GM18861 (cell line): ENCODE results near the gene CEL.
A peak's percentile ranks its signal among the peaks of the same experiment; 100 is the strongest.

Experiments used
- ATAC-seq: cut with Tn5 transposase; IDR thresholded peaks from one replicate; pipeline ENCODE4 v1.9.1; 2021; ENCODE audit not compliant: unreplicated experiment

Gene CEL

GRCh38 chr9:133114886-133115603, 53.3 kb downstream of the CEL start:
- ATAC-seq = no peak

- peak; percentile 49 for ATAC-seq
Observed at GRCh38 chr9:133115604-133116345, 54.0 kb downstream of the CEL start.

DNA sequence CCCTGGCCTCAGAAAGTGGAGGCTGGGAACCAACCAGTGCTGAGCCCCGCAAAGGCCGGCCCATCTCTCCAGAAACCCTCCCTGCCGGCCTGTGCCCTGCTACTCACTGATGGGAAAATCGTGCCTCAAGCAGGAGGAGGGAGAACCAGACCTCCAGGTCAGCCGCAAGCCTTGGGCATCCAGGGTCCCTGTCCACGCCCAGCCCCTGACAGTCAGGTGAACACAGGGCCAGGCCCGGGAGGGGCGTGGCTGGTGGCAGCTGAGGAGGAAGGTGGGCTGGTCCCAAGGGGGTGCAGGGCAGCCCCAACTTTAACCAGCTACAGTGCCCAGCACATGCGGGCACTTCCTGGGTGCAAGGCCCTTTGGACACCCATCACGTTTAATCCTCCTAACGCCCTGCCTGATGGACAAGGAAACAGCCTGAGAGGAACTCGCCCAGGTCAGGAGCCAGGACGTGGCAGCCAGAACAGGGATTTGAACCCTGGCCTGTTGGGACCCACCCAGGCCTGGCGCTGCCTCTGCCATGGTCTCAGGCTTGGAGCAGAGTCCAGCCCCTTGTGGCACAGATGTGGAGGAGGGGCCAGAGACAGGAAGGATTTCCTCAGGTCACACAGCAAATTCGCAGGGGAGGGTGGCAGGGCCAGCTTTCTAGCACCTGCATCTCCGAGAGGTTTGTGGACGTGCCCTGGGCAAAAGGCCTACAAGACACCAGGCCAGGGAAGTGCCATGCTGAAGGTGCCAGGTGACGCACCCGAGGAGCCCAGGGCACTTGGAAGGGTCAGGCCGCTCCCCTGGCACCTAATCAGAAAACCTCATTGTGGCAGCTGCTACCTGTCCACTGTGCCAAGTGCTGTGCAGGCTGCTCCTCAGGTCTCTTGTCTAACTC, 54.8 kb downstream of the CEL start:
- no peak for ATAC-seq

DNA sequence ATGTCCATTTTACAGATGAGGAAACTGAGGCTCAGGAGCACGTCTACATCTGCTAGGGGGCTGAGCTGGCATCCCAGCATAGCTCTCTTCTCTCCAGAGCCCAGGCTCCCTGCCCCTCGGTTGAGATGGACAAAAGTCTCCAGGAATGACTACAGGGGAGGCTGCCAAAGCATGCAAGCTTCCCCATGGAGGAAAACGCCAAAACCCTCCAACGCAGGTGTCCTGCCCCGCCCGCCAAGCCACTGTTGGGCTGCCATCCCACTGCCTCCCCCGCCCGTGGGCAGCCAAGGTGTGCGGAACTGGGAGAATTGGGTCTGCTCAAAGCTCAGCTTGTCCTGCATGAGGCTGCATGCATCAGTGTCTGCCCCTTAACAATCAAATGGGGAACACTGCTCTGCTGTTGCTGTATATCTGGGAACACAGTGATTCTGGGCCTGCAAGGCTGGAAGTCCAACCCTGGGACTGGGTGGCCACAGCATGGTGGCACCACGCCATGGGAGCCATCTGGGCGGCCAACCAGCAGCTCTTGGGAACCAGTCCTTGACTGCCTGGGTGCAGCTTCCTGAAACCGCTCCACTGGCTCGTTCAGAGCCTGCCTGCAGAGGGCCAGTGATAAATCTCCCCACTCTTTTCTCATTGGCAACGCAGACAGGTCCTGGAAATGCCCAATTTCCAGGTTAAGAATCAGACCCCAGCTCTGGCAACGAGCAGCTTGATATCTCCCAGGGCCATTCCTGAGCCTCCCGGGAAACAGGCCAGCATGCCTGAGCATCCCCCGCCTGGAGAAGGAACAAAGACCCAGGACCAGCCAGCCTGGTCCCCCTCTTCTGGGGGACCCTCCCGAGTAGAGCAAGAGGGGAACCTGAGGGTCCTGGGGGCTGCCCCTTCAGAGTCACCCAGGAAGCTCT, 55.7 kb downstream of the CEL start:
- no peak for ATAC-seq

GRCh38 chr9:133118179-133118520, 56.4 kb downstream of the CEL start:
- ATAC-seq = no peak

DNA sequence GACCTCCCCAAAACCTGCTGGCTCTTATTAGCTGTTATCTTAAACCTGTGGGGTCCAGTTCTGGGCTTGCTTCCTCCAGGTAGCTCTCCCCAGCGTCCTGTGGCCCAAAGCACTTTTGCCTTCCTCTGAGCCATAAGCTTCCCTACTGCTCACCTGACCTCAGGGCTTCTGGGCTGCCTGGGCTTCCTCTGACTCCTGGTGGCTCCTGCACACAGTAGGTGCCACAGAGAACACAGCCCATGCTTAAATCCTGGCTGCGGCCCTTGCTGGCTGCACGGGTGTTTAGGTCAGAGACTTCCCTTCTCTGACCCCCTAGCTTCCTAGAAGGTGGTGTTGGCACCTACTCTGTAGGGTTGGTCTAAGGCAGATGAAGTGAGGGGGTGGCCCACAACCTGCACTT, 56.8 kb downstream of the CEL start:
- no peak for ATAC-seq

- ATAC-seq = no peak
Observed at GRCh38 chr9:133119103-133119845, 57.5 kb downstream of the CEL start.

GRCh38 chr9:133119846-133120500, 58.2 kb downstream of the CEL start:
- ATAC-seq = no peak

DNA sequence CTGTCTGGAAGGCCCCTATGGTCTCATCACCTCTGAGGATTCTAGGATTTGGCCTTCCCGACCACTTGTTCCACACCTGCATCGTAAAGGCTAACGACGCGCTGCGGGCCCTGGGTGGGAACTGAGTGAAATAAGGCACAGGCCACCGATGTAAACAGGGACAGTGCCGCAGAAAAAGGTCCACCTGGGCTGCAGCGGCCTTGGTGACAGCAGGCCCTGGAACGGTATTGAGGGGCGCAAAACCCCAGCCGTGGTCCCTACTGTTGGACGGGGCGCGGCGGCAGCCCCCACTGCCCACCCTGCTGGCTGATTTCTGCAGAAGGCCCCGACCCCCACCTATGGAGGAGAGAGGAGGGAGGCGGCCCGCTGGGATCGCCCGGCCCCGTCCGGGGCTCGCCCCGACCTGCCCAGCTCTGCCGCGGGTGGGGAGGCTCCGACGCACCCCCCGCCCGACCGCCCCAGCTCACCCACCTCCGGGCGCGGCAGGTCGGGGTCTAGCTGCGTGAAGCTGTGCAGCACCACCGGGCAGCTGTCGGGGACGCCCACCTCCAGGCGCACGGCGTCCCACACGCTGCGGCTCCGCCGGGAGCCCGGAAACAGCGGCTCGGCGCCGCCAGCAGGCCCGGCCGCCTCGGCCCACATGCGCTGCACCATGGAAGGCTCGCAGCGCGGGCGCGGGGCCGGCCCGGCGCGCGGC, 58.9 kb downstream of the CEL start:
- ATAC-seq = peak; percentile 25
